ENCODE measurements around the gene GPATCH2L.

GRCh38 chr14:76118594-76118993 lies 33.1 kb upstream of the GPATCH2L start:
- TF ChIP-seq CTCF (IDR thresholded peaks at IDR 0.05) (no peak), POLR2A (IDR thresholded peaks at IDR 0.05) (no peak)

Measured in Peyer's patch (tissue), 4 donors.